H1 (cell line): ENCODE data around the gene KIF13A. TPM values are rescaled to one million over a fixed set of nuclear protein-coding genes. Genes with fewer than 3 reads are reported as not detected.

Experiments used
- CTCF ChIA-PET: fragments of 300-600 bp; sonication (Branson Sonifier 250); formaldehyde crosslinking; loops from one replicate; lab custom pipeline; 2021; ENCODE audit not compliant: partially characterized antibody; lab: Charles Lee
- POLR2A ChIA-PET: fragments of 300-600 bp; sonication (Branson Sonifier 250); formaldehyde crosslinking; loops from one replicate; lab custom pipeline; 2021; ENCODE audit warnings: inconsistent platforms; ENCODE audit not compliant: partially characterized antibody; lab: Charles Lee
- DNase-seq, 2 experiments: peaks; one replicate each; pipeline versions ENCODE4 v3.0.0 to v3.0.0-alpha.2; 2010 to 2022; ENCODE audit warnings: low spot score in 2 of 2, low read depth in 1 of 2, mixed read lengths in 1 of 2
- FAIRE-seq: peaks from 2 replicates; lab custom pipeline; 2011; peaks lifted over from hg19 to GRCh38; lab: Jason Lieb, UNC
- H2AFZ ChIP-seq: 2 replicates; pipeline ENCODE4 v1.8.1; 2012; ENCODE audit warnings: low read length, inconsistent platforms
- H2AK5ac ChIP-seq: 2 replicates; pipeline ENCODE4 v1.6.1; 2013; ENCODE audit warnings: low read depth, low read length
- H2BK120ac ChIP-seq: replicated peaks from 2 replicates; pipeline ENCODE3; 2013; ENCODE audit warnings: low read depth, low read length, inconsistent platforms
- H2BK12ac ChIP-seq: 2 replicates; pipeline ENCODE4 v1.6.1; 2013; ENCODE audit warnings: low read depth, low read length
- H2BK15ac ChIP-seq: 2 replicates; pipeline ENCODE4 v1.6.1; 2013; ENCODE audit warnings: low read length
- H2BK20ac ChIP-seq: 2 replicates; pipeline ENCODE4 v1.6.1; 2013; ENCODE audit warnings: low read length
- H2BK5ac ChIP-seq: 2 replicates; pipeline ENCODE4 v1.6.1; 2013; ENCODE audit warnings: low read depth, low read length
- H3K14ac ChIP-seq: 2 replicates; pipeline ENCODE4 v1.6.1; 2013; ENCODE audit warnings: inconsistent platforms; ENCODE audit not compliant: insufficient read length
- H3K18ac ChIP-seq: 2 replicates; pipeline ENCODE4 v1.6.1; 2013; ENCODE audit warnings: low read length; ENCODE audit errors: extremely low read depth
- H3K23ac ChIP-seq: 2 replicates; pipeline ENCODE4 v1.6.1; 2013; ENCODE audit warnings: inconsistent platforms; ENCODE audit not compliant: insufficient read length
- H3K23me2 ChIP-seq: 2 replicates; pipeline ENCODE4 v1.6.1; 2013; ENCODE audit warnings: low read depth, low read length
- H3K27ac ChIP-seq: 2 replicates; pipeline ENCODE4 v1.6.1; 2011; ENCODE audit warnings: low read depth, low read length, inconsistent platforms
- H3K27me3 ChIP-seq, 4 experiments: replicated peaks in 1 of 4; 1 replicate in 1 of 4; 2 replicates in 3 of 4; pipeline versions ENCODE4 v1.6.1 to v1.8.1; 2011 to 2013; ENCODE audit warnings: low read length in 3 of 4, mild to moderate bottlenecking in 3 of 4, inconsistent platforms in 2 of 4, mixed read lengths in 2 of 4, moderate library complexity in 1 of 4; ENCODE audit not compliant: control insufficient read depth in 3 of 4, insufficient read depth in 3 of 4; ENCODE audit errors: extremely low read depth in 1 of 4
- H3K36me3 ChIP-seq, 4 experiments: 2 replicates each; pipeline versions ENCODE4 v1.6.1 to v1.8.1; 2011 to 2013; ENCODE audit warnings: mild to moderate bottlenecking in 4 of 4, low read length in 3 of 4, moderate library complexity in 2 of 4, control low read depth in 1 of 4, inconsistent platforms in 1 of 4; ENCODE audit not compliant: insufficient read depth in 4 of 4, control insufficient read depth in 2 of 4
- H3K4ac ChIP-seq: replicated peaks from 2 replicates; pipeline ENCODE3; 2013; ENCODE audit warnings: low read length, low read depth, mixed read lengths, inconsistent platforms; ENCODE audit not compliant: insufficient read length
- H3K4me1 ChIP-seq, 4 experiments: replicated peaks in 1 of 4; 1 replicate in 1 of 4; 2 replicates in 3 of 4; pipeline versions ENCODE4 v1.6.1 to v1.8.1; 2011 to 2013; ENCODE audit warnings: low read length in 3 of 4, inconsistent platforms in 2 of 4, mixed read lengths in 1 of 4; ENCODE audit not compliant: insufficient read depth in 4 of 4, control insufficient read depth in 3 of 4
- H3K4me2 ChIP-seq, 2 experiments: 2 replicates each; pipeline versions ENCODE4 v1.6.1 to v1.8.1; 2011 to 2013; ENCODE audit warnings: low read depth in 2 of 2, low read length in 2 of 2, control low read depth in 1 of 2, inconsistent platforms in 1 of 2, mild to moderate bottlenecking in 1 of 2; ENCODE audit not compliant: insufficient read depth in 1 of 2
- H3K4me3 ChIP-seq, 4 experiments: fragments of 200-600, 300-600 bp in 1 of 4; sonication (generic), shearing (Covaris generic), sonication (Bioruptor Twin) in 1 of 4; 2 replicates each; pipeline versions ENCODE4 v1.5.1 to v1.8.1; 2011 to 2016; ENCODE audit warnings: low read length in 4 of 4, low read depth in 3 of 4, control low read depth in 2 of 4, inconsistent platforms in 2 of 4, mild to moderate bottlenecking in 2 of 4, mixed read lengths in 1 of 4, moderate library complexity in 1 of 4; ENCODE audit not compliant: insufficient read depth in 2 of 4; ENCODE audit errors: extremely low read depth in 1 of 4
- H3K56ac ChIP-seq: replicated peaks from 2 replicates; pipeline ENCODE3; 2013; ENCODE audit warnings: low read depth, mild to moderate bottlenecking, mixed read lengths, low read length, inconsistent platforms; ENCODE audit not compliant: insufficient read length
- H3K79me1 ChIP-seq: 2 replicates; pipeline ENCODE4 v1.6.1; 2013; ENCODE audit warnings: low read depth, low read length, control low read depth
- H3K79me2 ChIP-seq, 2 experiments: 2 replicates each; pipeline versions ENCODE4 v1.6.1 to v1.8.1; 2012 to 2013; ENCODE audit warnings: low read length in 2 of 2, mild to moderate bottlenecking in 2 of 2, inconsistent platforms in 1 of 2; ENCODE audit not compliant: insufficient read depth in 2 of 2, control insufficient read depth in 1 of 2
- H3K9ac ChIP-seq, 4 experiments: replicated peaks in 1 of 4; 1 replicate in 1 of 4; 2 replicates in 3 of 4; pipeline versions ENCODE4 v1.6.1 to v1.8.1; 2011 to 2013; ENCODE audit warnings: low read depth in 3 of 4, low read length in 3 of 4, control low read depth in 2 of 4, mild to moderate bottlenecking in 2 of 4, moderate library complexity in 2 of 4, inconsistent platforms in 1 of 4; ENCODE audit errors: extremely low read depth in 1 of 4
- H3K9me3 ChIP-seq, 2 experiments: 2 replicates each; pipeline versions ENCODE4 v1.6.1 to v1.8.1; 2012 to 2013; ENCODE audit warnings: mild to moderate bottlenecking in 2 of 2, moderate library complexity in 2 of 2, control low read depth in 1 of 2, inconsistent platforms in 1 of 2, low read depth in 1 of 2, low read length in 1 of 2, mixed read lengths in 1 of 2; ENCODE audit not compliant: insufficient read depth in 2 of 2
- H4K20me1 ChIP-seq, 2 experiments: replicated peaks in 1 of 2; 2 replicates each; pipeline versions ENCODE3 to v1.8.1; 2011 to 2013; ENCODE audit warnings: inconsistent platforms in 2 of 2, low read length in 2 of 2, mild to moderate bottlenecking in 1 of 2; ENCODE audit not compliant: insufficient read depth in 2 of 2, control insufficient read depth in 1 of 2
- H4K5ac ChIP-seq: 2 replicates; pipeline ENCODE4 v1.6.1; 2013; ENCODE audit warnings: low read length, low read depth, mixed read lengths, inconsistent platforms; ENCODE audit not compliant: insufficient read length
- H4K8ac ChIP-seq: 2 replicates; pipeline ENCODE4 v1.8.0; 2013; ENCODE audit warnings: mild to moderate bottlenecking, moderate library complexity, low read length, inconsistent platforms; ENCODE audit not compliant: insufficient read depth; ENCODE audit errors: extremely low read depth
- H4K91ac ChIP-seq: replicated peaks from 2 replicates; pipeline ENCODE3; 2013; ENCODE audit warnings: low read length, mixed read lengths, inconsistent platforms; ENCODE audit not compliant: insufficient read length
- ASH2L ChIP-seq: fragments of 200-600, 300-600 bp; sonication (generic); IDR thresholded peaks from one replicate; pipeline ENCODE4 v1.7.1; 2017; ENCODE audit warnings: low read length
- WGBS, 2 experiments: shearing (Covaris generic) in 1 of 2; methylation state at CpG; one replicate each; pipeline versions ENCODE4 v1.1.6 to v1.1.7; 2013 to 2015; ENCODE audit warnings: low lambda C conversion rate in 2 of 2, mixed read lengths in 2 of 2, inconsistent platforms in 1 of 2, low coverage in 1 of 2, missing lambda C conversion rate in 1 of 2; ENCODE audit not compliant: insufficient replicate concordance in 2 of 2, insufficient coverage in 1 of 2, insufficient read length in 1 of 2; ENCODE audit errors: extremely low coverage in 1 of 2, missing lambda C conversion rate in 1 of 2; 5-methylcytosine and 5-hydroxymethylcytosine counted together
- polyA plus RNA-seq, 7 experiments: library from polyadenylated mRNA; depleted of rRNA in 3 of 7; stranded (reverse) in 5 of 7; unstranded in 2 of 7; fragments of >200 nt in 5 of 7; fragments of 200-250 nt in 2 of 7; gene quantifications; 1 replicate in 5 of 7; 2 replicates in 1 of 7; 4 replicates in 1 of 7; pipeline versions ENCODE4 v1.2.1 to v1.2.3, GENCODE V29; 2011 to 2013; ENCODE audit warnings: missing spikeins in 2 of 7, mixed read lengths in 2 of 7
- total RNA-seq: library from RNA; stranded (reverse); fragmentation: NEBNext Ultra II Directional; extraction: Animal tissue kit (Norgen Biotek cat#: 25700); gene quantifications from 2 replicates; pipeline ENCODE4 v1.2.1, GENCODE V29; 2021
- TF ChIP-seq, protein P1 (sequence below): IDR thresholded peaks from 2 replicates; pipeline ENCODE4 v1.6.1; 2012; ENCODE audit warnings: inconsistent platforms

KIF13A gene
- total and polyA plus RNA-seq, 2 of the 8 experiments (the other 6 are each of a cell fraction or from before 2014, with no cell fraction given) = 14.7 to 40.8 TPM

DNA sequence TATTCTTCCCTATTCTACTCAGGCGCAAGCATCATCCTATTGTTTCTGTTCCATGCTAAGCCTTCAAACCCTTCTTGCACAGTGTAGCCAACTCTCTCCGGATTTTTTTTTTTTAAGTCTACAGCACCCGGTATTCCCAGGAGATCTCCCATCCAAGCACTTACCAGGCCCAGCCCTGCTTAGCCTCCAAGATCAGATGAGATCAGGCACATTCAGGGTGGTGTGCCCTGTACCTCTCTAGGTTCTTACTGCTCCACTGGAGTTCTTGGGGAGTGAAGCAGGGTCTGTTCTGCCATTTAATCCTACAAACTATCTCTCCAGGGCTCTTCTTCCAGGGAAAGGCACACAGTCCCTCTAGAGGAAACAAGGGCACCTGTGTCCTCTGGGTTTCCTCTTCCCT is 265.8 kb downstream of the KIF13A start:
- no peaks in the 10 kb centered on the region for H3K79me2 ChIP-seq
- H2AFZ ChIP-seq = no peak overlapping the region; the same call in 1 of the 2 replicates
- no peak overlapping the region for H3K9ac ChIP-seq
- no peaks in the 10 kb centered on the region for H3K4me1 ChIP-seq
- no peaks in the 10 kb centered on the region for H3K36me3 ChIP-seq
- H4K8ac ChIP-seq = no peak overlapping the region
- H4K20me1 ChIP-seq = no peaks in the 10 kb centered on the region
- no peak overlapping the region for H4K5ac ChIP-seq
- WGBS, 2 experiments = 100% methylated on average over 3 of the region's 3 CpGs; no CpG with 5 or more reads in 1 of the 2 experiments
- no peak overlapping the region for H3K18ac ChIP-seq
- H3K23ac ChIP-seq = no peak overlapping the region
- no peaks in the 10 kb centered on the region for H3K27me3 ChIP-seq
- no peak overlapping the region for H3K56ac ChIP-seq
- no peaks in the 10 kb centered on the region for H3K23me2 ChIP-seq
- DNase-seq = no peak
- CTCF ChIA-PET = interaction anchor here (0.6 to 2.1 kb wide), 3 partner anchors 12 to 30 kb away, joined by 3 to 9 read pairs (median 3); no protein-coding TSS in a partner anchor
- H2BK5ac ChIP-seq = no peak overlapping the region
- no peak overlapping the region for H3K4me3 ChIP-seq
- H3K4me2 ChIP-seq = no peak overlapping the region
- no peak overlapping the region for H3K14ac ChIP-seq
- H3K9me3 ChIP-seq = no peaks in the 10 kb centered on the region
- H2AK5ac ChIP-seq = no peak overlapping the region
- no peak overlapping the region for H3K27ac ChIP-seq
- H3K4ac ChIP-seq = no peak overlapping the region
- H2BK120ac ChIP-seq = no peak overlapping the region
- H3K79me1 ChIP-seq = no peaks in the 10 kb centered on the region
- no peak overlapping the region for H2BK12ac ChIP-seq
- FAIRE-seq = no peak
- no peak overlapping the region for H2BK20ac ChIP-seq
- POLR2A ChIA-PET = interaction anchor here (1.6 kb wide), 1 partner anchor 15 kb away, joined by 4 read pairs; the partner anchor contains the start of gene NUP153
- no peak overlapping the region for H4K91ac ChIP-seq
- H2BK15ac ChIP-seq = no peak overlapping the region
- TF ChIP-seq ASH2L = no peak
- TF ChIP-seq, protein P1, sequence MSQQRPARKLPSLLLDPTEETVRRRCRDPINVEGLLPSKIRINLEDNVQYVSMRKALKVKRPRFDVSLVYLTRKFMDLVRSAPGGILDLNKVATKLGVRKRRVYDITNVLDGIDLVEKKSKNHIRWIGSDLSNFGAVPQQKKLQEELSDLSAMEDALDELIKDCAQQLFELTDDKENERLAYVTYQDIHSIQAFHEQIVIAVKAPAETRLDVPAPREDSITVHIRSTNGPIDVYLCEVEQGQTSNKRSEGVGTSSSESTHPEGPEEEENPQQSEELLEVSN = no peak
